Measurements from ENCODE around the gene ELFN1. TPM values are rescaled to one million over a fixed set of nuclear protein-coding genes. Genes with fewer than 3 reads are reported as not detected.

The ELFN1 gene
- total RNA-seq, 6 donors from 2014 or later, result 0.11 to 3.0 (median 0.30) TPM; not detected in 1

DNA sequence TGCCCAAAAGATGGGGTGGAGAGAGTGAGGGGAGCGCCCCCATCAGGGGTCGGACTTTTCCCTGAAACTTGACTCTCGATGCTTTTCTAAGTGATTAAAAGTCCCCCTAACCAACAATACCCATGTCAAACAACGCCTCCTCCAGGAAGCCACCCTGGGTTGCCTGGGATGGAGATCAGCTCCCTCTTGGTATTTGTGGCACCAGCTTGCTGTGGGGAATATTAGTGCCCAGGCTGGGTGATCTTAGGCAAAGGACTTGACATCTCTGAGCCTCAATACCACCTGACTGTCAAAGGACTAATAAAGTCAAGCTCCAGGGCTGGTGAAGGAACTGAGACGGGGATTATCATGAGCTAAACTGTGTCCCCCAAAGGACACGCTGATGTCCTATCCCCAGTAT is 18.2 kb upstream of the ELFN1 start:
- DNase-seq, result no peak
- Histone ChIP-seq H3K4me3 (no peak overlapping the region), H3K36me3 (no peaks in the 10 kb centered on the region), H3K27ac (no peak overlapping the region), H3K4me1 (peaks cover 0 to 7% (median 0%) of the 10 kb centered on the region in 4 donors), H3K27me3 (peaks cover 0 to 11% (median 0%) of the 10 kb centered on the region in 4 donors), H3K9me3 (no peaks in the 10 kb centered on the region)
- no peak for ATAC-seq (ENCODE audit: low FRiP score in 2 of 2)
- WGBS, 2 donors, result 92 to 94% methylated on average over 4 to 6 of the region's 6 CpGs
- TF ChIP-seq POLR2AphosphoS5 (IDR thresholded peaks at IDR 0.05) (no peak), EP300 (IDR thresholded peaks at IDR 0.05) (no peak), CTCF (IDR thresholded peaks at IDR 0.05) (no peak), POLR2A (IDR thresholded peaks at IDR 0.05) (no peak)

- H3K4me1 ChIP-seq, result peaks cover 0 to 3% (median 0%) of the 10 kb centered on the region in 4 donors
- TF ChIP-seq EP300 (IDR thresholded peaks at IDR 0.05), result no peak
- no peak for TF ChIP-seq POLR2AphosphoS5 (IDR thresholded peaks at IDR 0.05)
- no peak for TF ChIP-seq POLR2A (IDR thresholded peaks at IDR 0.05)
- TF ChIP-seq CTCF (IDR thresholded peaks at IDR 0.05), result no peak
- ATAC-seq (ENCODE audit: low FRiP score in 2 of 2) (no peak), DNase-seq (no peak)
- H3K4me3 ChIP-seq, result no peak overlapping the region
- H3K9me3 ChIP-seq, result no peaks in the 10 kb centered on the region
- no peaks in the 10 kb centered on the region for H3K36me3 ChIP-seq
- peaks cover 0 to 11% (median 0%) of the 10 kb centered on the region in 4 donors for H3K27me3 ChIP-seq
- WGBS, 2 donors, result 97 to 100% methylated on average over 3 to 4 of the region's 4 CpGs
- no peak overlapping the region for H3K27ac ChIP-seq
Observed at GRCh38 chr7:1653500-1653899, 16.6 kb upstream of the ELFN1 start.

GRCh38 chr7:1654111-1654510 is 16.0 kb upstream of the ELFN1 start:
- Histone ChIP-seq H3K4me3 (no peak overlapping the region), H3K27ac (no peak overlapping the region), H3K27me3 (peaks cover 0 to 11% (median 0%) of the 10 kb centered on the region in 4 donors), H3K4me1 (no peaks in the 10 kb centered on the region), H3K9me3 (no peaks in the 10 kb centered on the region), H3K36me3 (no peaks in the 10 kb centered on the region)
- 67 to 95% methylated on average over 6 of the region's 15 CpGs for WGBS, 2 donors
- ATAC-seq (ENCODE audit: low FRiP score in 2 of 2) (no peak), DNase-seq (no peak)
- TF ChIP-seq POLR2AphosphoS5 (IDR thresholded peaks at IDR 0.05) (no peak), POLR2A (IDR thresholded peaks at IDR 0.05) (no peak), EP300 (IDR thresholded peaks at IDR 0.05) (no peak), CTCF (IDR thresholded peaks at IDR 0.05) (no peak)

DNA sequence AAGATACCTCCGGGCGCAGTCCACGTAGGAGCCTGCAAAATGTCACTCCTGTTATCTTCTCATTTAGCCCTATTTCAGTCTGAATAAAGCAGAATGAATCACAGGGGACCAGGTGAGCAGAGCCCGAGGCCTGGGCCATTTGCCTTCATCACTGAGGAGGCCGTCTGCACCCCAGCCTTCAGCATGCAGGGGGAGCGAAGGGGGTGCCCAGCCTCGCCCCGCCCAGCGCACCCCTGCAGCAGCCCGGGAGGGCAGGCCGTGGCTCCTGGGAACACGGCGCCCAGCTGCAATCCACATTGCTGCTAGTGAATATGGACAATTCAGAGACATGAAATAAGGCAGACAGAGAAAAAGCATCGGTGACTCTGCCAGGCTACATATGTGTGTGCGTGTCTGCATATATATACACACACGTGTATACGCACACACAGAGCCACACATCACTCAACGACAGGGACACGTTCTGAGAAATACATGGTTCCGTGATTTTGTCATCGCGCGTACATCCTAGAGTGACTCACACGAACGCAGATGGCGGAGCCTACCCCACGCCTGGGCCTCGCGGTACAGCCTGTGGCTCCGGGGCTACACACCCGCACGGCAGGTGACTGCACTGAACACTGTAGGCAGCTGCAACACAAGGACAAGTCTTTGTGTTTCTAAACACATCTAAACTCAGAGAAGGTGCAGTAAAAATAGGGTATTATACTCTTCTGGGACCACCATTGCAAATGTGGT is 15.2 kb upstream of the ELFN1 start:
- H3K27me3 ChIP-seq, result peaks cover 0 to 11% (median 0%) of the 10 kb centered on the region in 4 donors
- TF ChIP-seq CTCF (IDR thresholded peaks at IDR 0.05) (no peak), POLR2AphosphoS5 (IDR thresholded peaks at IDR 0.05) (no peak), EP300 (IDR thresholded peaks at IDR 0.05) (no peak), POLR2A (IDR thresholded peaks at IDR 0.05) (no peak)
- WGBS, 2 donors, result 90% methylated on average over 23 to 28 of the region's 32 CpGs
- no peak for DNase-seq
- no peak overlapping the region for H3K4me3 ChIP-seq
- ATAC-seq (ENCODE audit: low FRiP score in 2 of 2), result no peak
- H3K36me3 ChIP-seq, result no peaks in the 10 kb centered on the region
- no peak overlapping the region for H3K27ac ChIP-seq
- no peaks in the 10 kb centered on the region for H3K9me3 ChIP-seq
- no peaks in the 10 kb centered on the region for H3K4me1 ChIP-seq

- ATAC-seq (ENCODE audit: low FRiP score in 2 of 2) (no peak), DNase-seq (no peak)
- H3K27ac ChIP-seq, result no peak overlapping the region
- H3K9me3 ChIP-seq, result no peaks in the 10 kb centered on the region
- peaks cover 2 to 10% (median 9%) of the 10 kb centered on the region in 4 donors for H3K4me1 ChIP-seq
- H3K27me3 ChIP-seq, result peaks cover 0 to 18% (median 8%) of the 10 kb centered on the region in 4 donors
- no peaks in the 10 kb centered on the region for H3K36me3 ChIP-seq
- TF ChIP-seq POLR2AphosphoS5 (IDR thresholded peaks at IDR 0.05), result no peak
- no peak for TF ChIP-seq POLR2A (IDR thresholded peaks at IDR 0.05)
- TF ChIP-seq CTCF (IDR thresholded peaks at IDR 0.05), result no peak
- TF ChIP-seq EP300 (IDR thresholded peaks at IDR 0.05), result no peak
- H3K4me3 ChIP-seq, result no peak overlapping the region
- WGBS, 2 donors, result 79 to 87% methylated on average over 8 of the region's 8 CpGs
Observed at GRCh38 chr7:1659696-1660095, 10.4 kb upstream of the ELFN1 start.
